WTC11 (cell line): Measurements from ENCODE around the gene TMEM150A.

ENCODE experiments used
- ATF2 ChIP-seq: sonication (generic); formaldehyde crosslinking; IDR thresholded peaks from 2 replicates; pipeline ENCODE4 v1.8.1; 2022; ENCODE audit warnings: low read depth, missing genetic modification reagents, borderline replicate concordance
- CREB1 ChIP-seq: sonication (generic); formaldehyde crosslinking; IDR thresholded peaks from 2 replicates; pipeline ENCODE4 v1.8.0; 2023; ENCODE audit warnings: mild to moderate bottlenecking, missing genetic modification reagents
- CTCF ChIP-seq: fragments of 200-600 bp; IDR thresholded peaks from 2 replicates; pipeline ENCODE4 v1.8.0; 2022; ENCODE audit warnings: antibody characterized with exemption
- FOXP1 ChIP-seq: sonication (generic); formaldehyde crosslinking; IDR thresholded peaks from 2 replicates; pipeline ENCODE4 v1.8.0; 2022; ENCODE audit warnings: missing genetic modification reagents, mild to moderate bottlenecking, moderate library complexity, borderline replicate concordance
- JUN ChIP-seq: sonication (generic); formaldehyde crosslinking; IDR thresholded peaks from 2 replicates; pipeline ENCODE4 v1.8.0; 2023; ENCODE audit warnings: mild to moderate bottlenecking, missing genetic modification reagents
- NFYB ChIP-seq: sonication (generic); formaldehyde crosslinking; conservative IDR thresholded peaks from 2 replicates; pipeline ENCODE4 v1.8.0; 2022; ENCODE audit warnings: low read depth, missing genetic modification reagents
- PRDM15 ChIP-seq: sonication (generic); formaldehyde crosslinking; IDR thresholded peaks from 2 replicates; pipeline ENCODE4 v1.8.0; 2022; ENCODE audit warnings: missing genetic modification reagents
- ZBTB21 ChIP-seq: sonication (generic); formaldehyde crosslinking; IDR thresholded peaks from 2 replicates; pipeline ENCODE4 v1.8.1; 2023; ENCODE audit warnings: mild to moderate bottlenecking, missing genetic modification reagents, borderline replicate concordance
- ZNF121 ChIP-seq: sonication (generic); formaldehyde crosslinking; IDR thresholded peaks from 2 replicates; pipeline ENCODE4 v1.8.0; 2023; ENCODE audit warnings: missing genetic modification reagents
- ZNF138 ChIP-seq: sonication (generic); formaldehyde crosslinking; conservative IDR thresholded peaks from 2 replicates; pipeline ENCODE4 v1.8.1; 2022; ENCODE audit warnings: mild to moderate bottlenecking, moderate library complexity, missing genetic modification reagents

GRCh38 chr2:85558160-85558559 lies 44.3 kb downstream of the TMEM150A start:
- no peak for TF ChIP-seq CTCF
- no peak for TF ChIP-seq NFYB (CRISPR knock-in tag)
- TF ChIP-seq FOXP1 = no peak
- TF ChIP-seq ATF2 (CRISPR knock-in tag) = no peak
- TF ChIP-seq JUN (CRISPR knock-in tag) = no peak
- TF ChIP-seq PRDM15 = no peak
- no peak for TF ChIP-seq CREB1 (CRISPR knock-in tag)
- TF ChIP-seq ZNF121 (CRISPR knock-in tag) = no peak
- TF ChIP-seq ZBTB21 = no peak
- no peak for TF ChIP-seq ZNF138
